ENCODE results near the gene POU2AF2.

The POU2AF2 gene

GRCh38 chr11:111334532-111335502, 89.3 kb downstream of the POU2AF2 start:
- H3K27ac ChIP-seq (ENCODE audit: low read depth, low read length): no peak overlapping the region
- no peak overlapping the region for H3K4me3 ChIP-seq (ENCODE audit: low read depth, low read length)
- H3K27me3 ChIP-seq (ENCODE audit: control insufficient read depth, insufficient read depth, low read length): no peaks in the 10 kb centered on the region
- peaks cover 22% of the 10 kb centered on the region for H3K4me1 ChIP-seq (ENCODE audit: control insufficient read depth, insufficient read depth, low read length)
- H3K36me3 ChIP-seq (ENCODE audit: control insufficient read depth, insufficient read depth, low read length): no peaks in the 10 kb centered on the region
- H3K9me3 ChIP-seq (ENCODE audit: control insufficient read depth, insufficient read depth, low read depth, low read length): peaks cover 3% of the 10 kb centered on the region; the same call in 1 of the 2 replicates
- H3K9ac ChIP-seq (ENCODE audit: low read length): no peak overlapping the region

GRCh38 chr11:111335549-111335948, 90.0 kb downstream of the POU2AF2 start:
- Histone ChIP-seq H3K9ac (ENCODE audit: low read length) (no peak overlapping the region), H3K27ac (ENCODE audit: low read depth, low read length) (no peak overlapping the region), H3K4me1 (ENCODE audit: control insufficient read depth, insufficient read depth, low read length) (peaks cover 22% of the 10 kb centered on the region), H3K9me3 (ENCODE audit: control insufficient read depth, insufficient read depth, low read depth, low read length) (peaks cover 3% of the 10 kb centered on the region; the same call in 1 of the 2 replicates), H3K4me3 (ENCODE audit: low read depth, low read length) (no peak overlapping the region), H3K27me3 (ENCODE audit: control insufficient read depth, insufficient read depth, low read length) (no peaks in the 10 kb centered on the region), H3K36me3 (ENCODE audit: control insufficient read depth, insufficient read depth, low read length) (no peaks in the 10 kb centered on the region)
